ENCODE measurements around the gene SOX15. TPM values are rescaled to one million over a fixed set of nuclear protein-coding genes. Genes with fewer than 3 reads are reported as not detected.

SOX15 gene
- total and polyA plus RNA-seq, 2 of the 13 experiments (the other 11 are each of a cell fraction or from before 2014, with no cell fraction given) = 0.07 to 0.18 TPM

DNA sequence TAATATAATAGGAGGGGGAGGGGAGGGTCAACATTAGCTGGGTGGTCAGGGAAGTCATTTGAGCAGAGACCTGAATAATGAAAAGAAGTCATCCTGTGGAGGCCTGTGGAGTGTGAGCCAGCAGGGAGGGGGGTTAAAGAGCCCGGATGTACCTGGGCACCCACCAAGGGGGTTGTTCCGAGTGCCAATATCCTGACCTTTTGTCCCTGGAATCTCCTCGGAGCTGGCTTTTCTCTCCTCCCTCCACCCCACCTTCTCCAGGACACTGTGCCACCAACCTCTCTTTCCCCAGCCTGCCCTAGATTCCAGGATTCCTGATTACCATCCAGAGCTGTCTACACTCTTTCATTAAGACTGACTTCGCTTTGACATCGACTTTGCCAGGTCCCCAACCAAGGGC is 46.3 kb upstream of the SOX15 start:
- FAIRE-seq = no peak
- Histone ChIP-seq H3K36me3 (replicated peaks in 1 of 2; ENCODE audit: control insufficient read depth in 1 of 2, insufficient read depth in 2 of 2, low read length in 2 of 2) (no peaks in the 10 kb centered on the region), H3K4me1 (ENCODE audit: insufficient read depth, low read length) (peaks cover 24% of the 10 kb centered on the region), H4K20me1 (ENCODE audit: insufficient read depth, low read length) (no peaks in the 10 kb centered on the region), H3K4me3 (replicated peaks in 1 of 3; ENCODE audit: insufficient read depth in 1 of 3, low read depth in 2 of 3, low read length in 3 of 3) (no peak overlapping the region), H3K9me3 (ENCODE audit: low read length) (no peaks in the 10 kb centered on the region), H3K4me2 (ENCODE audit: low read depth, low read length) (no peak overlapping the region), H3K27me3 (ENCODE audit: control insufficient read depth in 1 of 2, insufficient read depth in 2 of 2, low read length in 2 of 2) (no peaks in the 10 kb centered on the region; a peak in 1 of 5 replicates), H3K79me2 (ENCODE audit: insufficient read depth, low read length) (no peaks in the 10 kb centered on the region), H3K27ac (ENCODE audit: extremely low read length, insufficient read depth, low read length) (no peak overlapping the region), H3K9ac (ENCODE audit: insufficient read depth, low read depth, low read length) (no peak overlapping the region), H2AFZ (ENCODE audit: low read length) (no peak overlapping the region)
- DNase-seq (ENCODE audit: low spot score) = no peak
- no peak for ATAC-seq
- BruUV-seq (replicated peaks) = no TSS peak
- TF ChIP-seq, protein P1, sequence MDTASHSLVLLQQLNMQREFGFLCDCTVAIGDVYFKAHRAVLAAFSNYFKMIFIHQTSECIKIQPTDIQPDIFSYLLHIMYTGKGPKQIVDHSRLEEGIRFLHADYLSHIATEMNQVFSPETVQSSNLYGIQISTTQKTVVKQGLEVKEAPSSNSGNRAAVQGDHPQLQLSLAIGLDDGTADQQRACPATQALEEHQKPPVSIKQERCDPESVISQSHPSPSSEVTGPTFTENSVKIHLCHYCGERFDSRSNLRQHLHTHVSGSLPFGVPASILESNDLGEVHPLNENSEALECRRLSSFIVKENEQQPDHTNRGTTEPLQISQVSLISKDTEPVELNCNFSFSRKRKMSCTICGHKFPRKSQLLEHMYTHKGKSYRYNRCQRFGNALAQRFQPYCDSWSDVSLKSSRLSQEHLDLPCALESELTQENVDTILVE (CRISPR knock-in tag; IDR thresholded peaks at IDR 0.05) = no peak
- TF ChIP-seq ZNF781 (CRISPR knock-in tag; IDR thresholded peaks at IDR 0.05; ENCODE audit: borderline replicate concordance, not compliant biosample characterization) (no peak), FOXA1 (IDR thresholded peaks at IDR 0.05) (no peak), FOXA1 (CRISPR knock-in tag; IDR thresholded peaks at IDR 0.05) (no peak), CHCHD3 (CRISPR knock-in tag; IDR thresholded peaks at IDR 0.05) (no peak), ZSCAN12 (CRISPR knock-in tag; IDR thresholded peaks at IDR 0.05) (no peak), ZBTB3 (CRISPR knock-in tag; IDR thresholded peaks at IDR 0.05; ENCODE audit: borderline replicate concordance, low read depth) (no peak)
- in situ Hi-C loops (cut with HindIII; ENCODE audit: extremely low pct_ligation_motif_present, low pct_unique_long_range_greater_than_20kb) = no loop called here
- CTCF ChIA-PET (ENCODE audit: low intra/inter-chr PET ratio, low total read pairs) = no interaction called here
- POLR2A ChIA-PET = interaction anchor here (1.1 kb wide), 1 partner anchor 8 kb away, joined by 5 read pairs; the partner anchor contains the start of gene SAT2
- intact Hi-C loops (cut with micrococcal nuclease; ENCODE audit: unreplicated experiment) = no loop called here
- 20% methylated on average over 5 of the region's 5 CpGs for WGBS (ENCODE audit: low lambda C conversion rate)

DNA sequence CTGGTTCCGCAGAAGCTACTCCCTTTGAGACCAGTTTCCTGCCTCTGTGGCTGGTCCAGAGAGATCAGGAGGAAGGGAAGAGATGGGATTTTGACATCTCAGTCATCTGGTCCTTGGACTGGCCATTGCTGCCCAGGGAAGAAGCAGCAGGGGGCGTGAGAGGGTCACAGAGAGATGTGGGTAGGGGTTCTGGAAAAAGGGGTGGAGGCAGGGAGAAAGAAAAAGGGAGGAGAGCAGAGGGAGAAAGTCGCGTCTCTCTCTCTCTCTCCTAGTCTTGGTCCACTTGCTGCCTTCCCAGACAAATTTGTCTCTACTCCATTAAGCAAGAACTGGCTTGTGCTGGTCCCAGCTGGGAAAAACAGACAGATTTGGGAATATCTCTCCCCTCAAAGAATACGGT is 44.5 kb upstream of the SOX15 start:
- intact Hi-C loops (cut with micrococcal nuclease; ENCODE audit: unreplicated experiment) = loop anchor here (5.0 kb wide), 2 partner anchors 38 to 53 kb away; partner anchors contain the start of genes TP53 and WRAP53
- CTCF ChIA-PET (ENCODE audit: low intra/inter-chr PET ratio, low total read pairs) = interaction anchor here (0.5 to 2.5 kb wide), 3 partner anchors 32 to 53 kb away, joined by 3 to 12 read pairs (median 10); partner anchors contain the start of genes TP53 and WRAP53
- H3K27ac ChIP-seq (ENCODE audit: extremely low read length, insufficient read depth, low read length) = no peak overlapping the region
- TF ChIP-seq POLR2A (IDR thresholded peaks at IDR 0.05; ENCODE audit: insufficient read depth in 1 of 2, low read depth in 2 of 2, low read length in 2 of 2) (no peak), ARNT (IDR thresholded peaks at IDR 0.05) (no peak), NFE2L2 (IDR thresholded peaks at IDR 0.05; ENCODE audit: low read length) (no peak), ZNF253 (CRISPR knock-in tag; IDR thresholded peaks at IDR 0.05; ENCODE audit: borderline replicate concordance) (no peak), RAD21 (CRISPR knock-in tag; IDR thresholded peaks at IDR 0.05) (peak; percentile 60), SAP130 (CRISPR knock-in tag; IDR thresholded peaks at IDR 0.05; ENCODE audit: low read depth) (0 out of 2 replicates have a peak, but pooled peaks have one; percentile 11), THAP11 (CRISPR knock-in tag; IDR thresholded peaks at IDR 0.05) (peak; percentile 49; the same call in 1 of the 2 replicates), ZNF644 (CRISPR knock-in tag; IDR thresholded peaks at IDR 0.05; ENCODE audit: low read depth) (0 out of 2 replicates have a peak, but pooled peaks have one; percentile 34), ZFP1 (CRISPR knock-in tag; IDR thresholded peaks at IDR 0.05) (no peak), ZNF782 (CRISPR knock-in tag; IDR thresholded peaks at IDR 0.05; ENCODE audit: borderline replicate concordance) (no peak), ATF7 (IDR thresholded peaks at IDR 0.05) (no peak), ATF7 (CRISPR knock-in tag; IDR thresholded peaks at IDR 0.05) (no peak), ZNF274 (CRISPR knock-in tag; IDR thresholded peaks at IDR 0.05) (no peak), YY1 (IDR thresholded peaks at IDR 0.05; ENCODE audit: insufficient read depth, insufficient replicate concordance, low read depth, low read length) (no peak)

More for the DNA sequence above, 44.5 kb upstream of the SOX15 start:
- Histone ChIP-seq H3K79me2 (ENCODE audit: insufficient read depth, low read length) (no peaks in the 10 kb centered on the region), H3K27me3 (ENCODE audit: control insufficient read depth in 1 of 2, insufficient read depth in 2 of 2, low read length in 2 of 2) (no peaks in the 10 kb centered on the region; a peak in 1 of 5 replicates), H3K9ac (ENCODE audit: insufficient read depth, low read depth, low read length) (no peak overlapping the region), H3K9me3 (ENCODE audit: low read length) (no peaks in the 10 kb centered on the region), H3K4me3 (replicated peaks in 1 of 3; ENCODE audit: insufficient read depth in 1 of 3, low read depth in 2 of 3, low read length in 3 of 3) (no peak overlapping the region), H3K4me2 (ENCODE audit: low read depth, low read length) (no peak overlapping the region), H3K4me1 (ENCODE audit: insufficient read depth, low read length) (peaks cover 42% of the 10 kb centered on the region), H2AFZ (ENCODE audit: low read length) (no peak overlapping the region), H4K20me1 (ENCODE audit: insufficient read depth, low read length) (no peaks in the 10 kb centered on the region), H3K36me3 (replicated peaks in 1 of 2; ENCODE audit: control insufficient read depth in 1 of 2, insufficient read depth in 2 of 2, low read length in 2 of 2) (no peaks in the 10 kb centered on the region)
- in situ Hi-C loops (cut with HindIII; ENCODE audit: extremely low pct_ligation_motif_present, low pct_unique_long_range_greater_than_20kb) = loop anchor here (5.0 kb wide), 2 partner anchors 53 to 83 kb away; partner anchors contain the start of genes DNAH2, TP53 and WRAP53
- FAIRE-seq (no peak), ATAC-seq (peak; percentile 17), DNase-seq (ENCODE audit: low spot score) (no peak)
- BruUV-seq (replicated peaks) = no TSS peak
- WGBS (ENCODE audit: low lambda C conversion rate) = 56% methylated on average over 5 of the region's 5 CpGs
- POLR2A ChIA-PET = interaction anchor here (1.4 kb wide), 1 partner anchor 53 kb away, joined by 3 read pairs; the partner anchor contains the start of gene TP53

Data from HepG2 (cell line).